Chondrocyte (in vitro differentiated cells): ENCODE results near the gene PDE11A. TPM values are rescaled to one million over a fixed set of nuclear protein-coding genes. Genes with fewer than 3 reads are reported as not detected.

Experiments used
- DNase-seq: peaks from one replicate; pipeline ENCODE4 v3.0.0; 2021; ENCODE audit warnings: mixed read lengths, low spot score
- H3K27ac Mint-ChIP-seq: one replicate; pipeline ENCODE4 v1.8.0; 2021; ENCODE audit warnings: mild to moderate bottlenecking, moderate library complexity, mixed read lengths; ENCODE audit not compliant: unreplicated experiment
- H3K27me3 Mint-ChIP-seq: 2 replicates; pipeline ENCODE4 v1.8.0; 2021; ENCODE audit warnings: low read depth, mixed read lengths
- H3K36me3 Mint-ChIP-seq: 2 replicates; pipeline ENCODE4 v1.8.0; 2021; ENCODE audit warnings: low read depth, mixed read lengths
- H3K4me1 Mint-ChIP-seq: 2 replicates; pipeline ENCODE4 v1.8.0; 2021; ENCODE audit warnings: low read depth, mild to moderate bottlenecking, mixed read lengths
- H3K4me3 Mint-ChIP-seq: one replicate; pipeline ENCODE4 v1.8.0; 2021; ENCODE audit warnings: mild to moderate bottlenecking, moderate library complexity, mixed read lengths; ENCODE audit not compliant: unreplicated experiment
- H3K9me3 Mint-ChIP-seq: 2 replicates; pipeline ENCODE4 v1.8.0; 2021; ENCODE audit warnings: low read depth, mixed read lengths
- CTCF ChIP-seq: fragments of 200-600 bp; sonication (generic); IDR thresholded peaks from 2 replicates; pipeline ENCODE4 v1.5.0; 2021; ENCODE audit warnings: antibody characterized with exemption, mild to moderate bottlenecking, moderate library complexity
- total RNA-seq: library from RNA; stranded (reverse); gene quantifications from 3 replicates; pipeline ENCODE4 v1.2.1, GENCODE V29; 2021

PDE11A gene
- total RNA-seq, 1 donor from 2014 or later: 2.1 TPM

GRCh38 chr2:177832611-177833433 lies 239.8 kb downstream of the PDE11A start:
- Mint-ChIP-seq H3K27me3 (peaks cover 4% of the 10 kb centered on the region), H3K27ac (no peak overlapping the region), H3K4me3 (no peak overlapping the region), H3K36me3 (no peaks in the 10 kb centered on the region), H3K9me3 (peaks cover 4% of the 10 kb centered on the region), H3K4me1 (no peaks in the 10 kb centered on the region)
- no peak for DNase-seq
- no peak for TF ChIP-seq CTCF

GRCh38 chr2:177830881-177831386 lies 241.6 kb downstream of the PDE11A start:
- Mint-ChIP-seq H3K36me3 (no peaks in the 10 kb centered on the region), H3K27ac (no peak overlapping the region), H3K9me3 (no peaks in the 10 kb centered on the region), H3K4me3 (no peak overlapping the region), H3K27me3 (peaks cover 8% of the 10 kb centered on the region), H3K4me1 (no peaks in the 10 kb centered on the region)
- no peak for TF ChIP-seq CTCF
- no peak for DNase-seq

GRCh38 chr2:177828557-177828956 lies 244.0 kb downstream of the PDE11A start:
- H3K36me3 Mint-ChIP-seq: no peaks in the 10 kb centered on the region
- peaks cover 12% of the 10 kb centered on the region for H3K27me3 Mint-ChIP-seq
- no peaks in the 10 kb centered on the region for H3K4me1 Mint-ChIP-seq
- no peak for TF ChIP-seq CTCF
- no peak overlapping the region for H3K4me3 Mint-ChIP-seq
- H3K9me3 Mint-ChIP-seq: no peaks in the 10 kb centered on the region
- no peak overlapping the region for H3K27ac Mint-ChIP-seq
- no peak for DNase-seq

- H3K36me3 Mint-ChIP-seq: no peaks in the 10 kb centered on the region
- H3K9me3 Mint-ChIP-seq: no peaks in the 10 kb centered on the region
- H3K27ac Mint-ChIP-seq: no peak overlapping the region
- no peak overlapping the region for H3K4me3 Mint-ChIP-seq
- H3K4me1 Mint-ChIP-seq: no peaks in the 10 kb centered on the region
- no peak for DNase-seq
- H3K27me3 Mint-ChIP-seq: peaks cover 12% of the 10 kb centered on the region
- no peak for TF ChIP-seq CTCF
Measured at GRCh38 chr2:177826897-177827296, 245.7 kb downstream of the PDE11A start.

GRCh38 chr2:177822941-177823340 lies 249.6 kb downstream of the PDE11A start:
- no peak for DNase-seq
- H3K4me3 Mint-ChIP-seq: no peak overlapping the region
- H3K36me3 Mint-ChIP-seq: no peaks in the 10 kb centered on the region
- no peak overlapping the region for H3K27ac Mint-ChIP-seq
- no peak for TF ChIP-seq CTCF
- H3K27me3 Mint-ChIP-seq: peaks cover 15% of the 10 kb centered on the region
- H3K9me3 Mint-ChIP-seq: no peaks in the 10 kb centered on the region
- no peaks in the 10 kb centered on the region for H3K4me1 Mint-ChIP-seq
